Measurements from ENCODE around the gene ZNF496.
"Not testable (repeated sequence)": the region's sequence is repeated elsewhere in the genome, so short reads cannot be mapped to it uniquely, and the experiment has no call there.

ZNF496 gene

GRCh38 chr1:247331525-247332214 is at the start of gene ZNF496:
TSS of gene ZNF496 (minus strand) at chr1:247331867. CDS start at chr1:247329578, 2,289 bp downstream.
- peak; percentile 56 for DNase-seq

- DNase-seq = peak; percentile 61
These were observed 46.8 kb upstream of the ZNF496 start for GRCh38 chr1:247378334-247379073.

- not testable (repeated sequence) for DNase-seq
These were observed 46.0 kb upstream of the ZNF496 start for GRCh38 chr1:247377656-247378055.

GRCh38 chr1:247376659-247377058 is 45.0 kb upstream of the ZNF496 start:
- DNase-seq = no peak

- DNase-seq = no peak
These were observed 44.1 kb upstream of the ZNF496 start for GRCh38 chr1:247375747-247376146.

GRCh38 chr1:247374651-247375334 is 43.1 kb upstream of the ZNF496 start:
- DNase-seq = not testable (repeated sequence)

- DNase-seq = no peak
These were observed 42.1 kb upstream of the ZNF496 start for GRCh38 chr1:247373721-247374141.

- no peak for DNase-seq
These were observed 40.2 kb upstream of the ZNF496 start for GRCh38 chr1:247371801-247372259.

GRCh38 chr1:247370786-247371732 is 39.4 kb upstream of the ZNF496 start:
- DNase-seq = no peak

GRCh38 chr1:247368490-247369145 is 37.0 kb upstream of the ZNF496 start:
- no peak for DNase-seq

- no peak for DNase-seq
These were observed 36.2 kb upstream of the ZNF496 start for GRCh38 chr1:247367786-247368422.

- DNase-seq = no peak
These were observed 35.4 kb upstream of the ZNF496 start for GRCh38 chr1:247366926-247367645.

- not testable (repeated sequence) for DNase-seq
These were observed 34.7 kb upstream of the ZNF496 start for GRCh38 chr1:247366345-247366744.

GRCh38 chr1:247365023-247365422 is 33.4 kb upstream of the ZNF496 start:
- no peak for DNase-seq

- DNase-seq = not testable (repeated sequence)
These were observed 31.3 kb upstream of the ZNF496 start for GRCh38 chr1:247363000-247363399.

GRCh38 chr1:247362153-247362552 is 30.5 kb upstream of the ZNF496 start:
- no peak for DNase-seq

- DNase-seq = no peak
These were observed 29.5 kb upstream of the ZNF496 start for GRCh38 chr1:247360991-247361731.

GRCh38 chr1:247360116-247360898 is 28.6 kb upstream of the ZNF496 start:
- DNase-seq = no peak

GRCh38 chr1:247359559-247359958 is 27.9 kb upstream of the ZNF496 start:
- no peak for DNase-seq
